HEK293 (cell line): ENCODE data around the gene OR10G3.

Experiments used
- CTCF ChIA-PET: fragments of 350-600 bp; formaldehyde crosslinking; extraction: SDS; loops from one replicate; lab custom pipeline; 2021; ENCODE audit warnings: antibody characterized with exemption; lab: Yijun Ruan, JAX
- POLR2A ChIA-PET: fragments of 300-600 bp; formaldehyde crosslinking; extraction: SDS; loops from one replicate; lab custom pipeline; 2020; ENCODE audit warnings: antibody characterized with exemption, inconsistent platforms; lab: Yijun Ruan, JAX
- H3K27ac ChIP-seq: fragments of 200-500 bp; sonication (Bioruptor generic); 2 replicates; pipeline ENCODE4 v1.5.1; 2014; ENCODE audit warnings: low read depth, low read length, control low read depth, inconsistent platforms; ENCODE audit errors: extremely low read depth
- H3K36me3 ChIP-seq, 2 experiments: fragments of 200-500 bp in 1 of 2; sonication (Bioruptor generic) in 1 of 2; 1 replicate in 1 of 2; 2 replicates in 1 of 2; pipeline ENCODE4 v1.5.1; 2014 to 2017; ENCODE audit warnings: inconsistent platforms in 2 of 2, low read length in 2 of 2; ENCODE audit not compliant: control insufficient read depth in 2 of 2, insufficient read depth in 1 of 2
- H3K4me1 ChIP-seq: fragments of 200-500 bp; sonication (Bioruptor generic); 2 replicates; pipeline ENCODE4 v1.5.1; 2014; ENCODE audit warnings: mild to moderate bottlenecking, low read length, inconsistent platforms; ENCODE audit not compliant: control insufficient read depth, insufficient read depth
- H3K4me3 ChIP-seq: 2 replicates; pipeline ENCODE4 v1.5.1; 2011; ENCODE audit warnings: low read depth, mild to moderate bottlenecking, control low read depth, low read length, moderate library complexity
- H3K9me3 ChIP-seq: fragments of 200-500 bp; sonication (Bioruptor generic); 2 replicates; pipeline ENCODE4 v1.5.1; 2014; ENCODE audit warnings: low read depth, low read length, inconsistent platforms; ENCODE audit not compliant: control insufficient read depth, insufficient read depth
- GFI1B ChIP-seq: fragments of 450-650 bp; formaldehyde crosslinking; IDR thresholded peaks from 2 replicates; pipeline ENCODE4 v1.5.1; 2016; ENCODE audit warnings: missing biosample characterization, missing genetic modification characterization
- GLIS1 ChIP-seq: fragments of 450-650 bp; formaldehyde crosslinking; IDR thresholded peaks from 2 replicates; pipeline ENCODE4 v1.5.1; 2016; ENCODE audit warnings: missing biosample characterization, missing genetic modification characterization
- MEIS1 ChIP-seq: sonication (generic); formaldehyde crosslinking; IDR thresholded peaks from 2 replicates; pipeline ENCODE4 v1.8.1; 2022; ENCODE audit warnings: missing genetic modification reagents, mild to moderate bottlenecking, borderline replicate concordance
- SCRT1 ChIP-seq: fragments of 450-650 bp; formaldehyde crosslinking; IDR thresholded peaks from 2 replicates; pipeline ENCODE4 v1.5.1; 2016; ENCODE audit warnings: missing biosample characterization, missing genetic modification characterization, borderline replicate concordance
- SCRT2 ChIP-seq: fragments of 450-650 bp; formaldehyde crosslinking; IDR thresholded peaks from 2 replicates; pipeline ENCODE4 v1.5.1; 2016; ENCODE audit warnings: missing biosample characterization, missing genetic modification characterization
- ZBTB7A ChIP-seq: fragments of 450-650 bp; formaldehyde crosslinking; IDR thresholded peaks from 2 replicates; pipeline ENCODE4 v1.5.1; 2016; ENCODE audit warnings: low read depth, missing biosample characterization, missing genetic modification characterization
- ZIC2 ChIP-seq: fragments of 450-650 bp; formaldehyde crosslinking; IDR thresholded peaks from 2 replicates; pipeline ENCODE4 v1.5.1; 2016; ENCODE audit warnings: missing biosample characterization, missing genetic modification characterization
- ZNF16 ChIP-seq: fragments of 450-650 bp; formaldehyde crosslinking; IDR thresholded peaks from 2 replicates; pipeline ENCODE4 v1.5.1; 2016; ENCODE audit warnings: low read depth, missing biosample characterization, missing genetic modification characterization
- ZNF223 ChIP-seq: fragments of 450-650 bp; formaldehyde crosslinking; IDR thresholded peaks from 2 replicates; pipeline ENCODE4 v1.5.1; 2016; ENCODE audit warnings: missing biosample characterization, missing genetic modification characterization
- ZNF239 ChIP-seq: fragments of 450-650 bp; formaldehyde crosslinking; IDR thresholded peaks from 2 replicates; pipeline ENCODE4 v1.5.1; 2016; ENCODE audit warnings: missing biosample characterization, missing genetic modification characterization
- ZNF248 ChIP-seq: fragments of 450-650 bp; formaldehyde crosslinking; IDR thresholded peaks from 2 replicates; pipeline ENCODE4 v1.5.1; 2017; ENCODE audit warnings: missing biosample characterization, missing genetic modification characterization
- ZNF350 ChIP-seq: fragments of 450-650 bp; formaldehyde crosslinking; IDR thresholded peaks from 2 replicates; pipeline ENCODE4 v1.5.0; 2017; ENCODE audit warnings: missing biosample characterization, mild to moderate bottlenecking, missing genetic modification characterization
- ZNF76 ChIP-seq: fragments of 450-650 bp; formaldehyde crosslinking; IDR thresholded peaks from 2 replicates; pipeline ENCODE4; 2016; ENCODE audit warnings: low read depth, missing biosample characterization, missing genetic modification characterization, borderline replicate concordance
- ZNF777 ChIP-seq: fragments of 450-650 bp; formaldehyde crosslinking; IDR thresholded peaks from 2 replicates; pipeline ENCODE4 v1.5.1; 2017; ENCODE audit warnings: missing biosample characterization, missing genetic modification characterization, borderline replicate concordance
- ZNF791 ChIP-seq: fragments of 450-650 bp; formaldehyde crosslinking; IDR thresholded peaks from 2 replicates; pipeline ENCODE4 v1.5.1; 2016; ENCODE audit warnings: missing biosample characterization, missing genetic modification characterization
- ZNF830 ChIP-seq: fragments of 450-650 bp; IDR thresholded peaks from 2 replicates; pipeline ENCODE4 v1.5.0; 2018; ENCODE audit warnings: missing biosample characterization, missing genetic modification characterization, low read depth, mild to moderate bottlenecking, moderate library complexity
- TF ChIP-seq, protein P1 (sequence below): IDR thresholded peaks from 2 replicates; pipeline ENCODE4 v1.6.1; 2011; ENCODE audit warnings: mild to moderate bottlenecking, low read depth, low read length, borderline replicate concordance

OR10G3 gene

DNA sequence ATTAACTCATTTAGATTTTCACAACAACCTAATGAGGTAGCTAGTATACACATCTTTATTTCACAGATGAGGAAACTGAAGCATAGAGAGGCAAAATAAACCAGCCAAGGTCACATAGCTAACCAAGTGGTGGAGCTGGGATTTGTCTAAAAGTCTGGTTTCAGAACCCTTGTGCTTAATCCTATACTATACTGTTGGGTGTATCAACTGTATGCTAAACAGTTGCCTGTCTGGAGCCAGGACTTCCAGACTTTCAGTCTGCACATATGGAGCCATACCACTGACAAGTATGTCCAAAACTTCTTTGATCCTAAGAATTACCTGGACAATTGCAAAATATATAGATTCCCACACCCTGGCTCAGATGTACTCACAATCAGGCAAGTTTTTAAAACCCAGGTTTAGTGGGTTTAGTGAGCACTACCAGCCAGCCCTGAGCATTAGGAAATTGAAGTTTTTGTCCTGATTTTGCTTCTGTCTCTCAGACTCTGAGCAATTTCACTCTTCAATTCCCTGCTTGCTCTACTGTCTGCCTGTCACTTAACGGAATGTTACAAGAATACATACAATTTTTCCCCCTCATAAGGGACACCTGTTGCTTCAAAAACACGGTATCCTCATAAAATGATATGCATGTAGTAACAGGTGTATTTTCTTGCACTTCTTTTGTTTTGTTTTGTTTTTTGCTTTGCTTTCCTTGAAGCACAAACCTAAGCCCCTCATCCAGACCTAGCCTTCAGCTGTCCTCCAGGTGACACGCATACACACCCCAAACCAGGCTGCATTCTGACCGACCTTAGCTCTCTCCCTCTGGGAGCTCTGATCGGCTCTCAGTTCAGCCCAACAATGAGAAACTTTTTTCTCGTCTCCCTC, 44.1 kb downstream of the OR10G3 start:
- Histone ChIP-seq H3K4me1 (no peaks in the 10 kb centered on the region), H3K27ac (no peak overlapping the region), H3K4me3 (no peak overlapping the region), H3K36me3 (no peaks in the 10 kb centered on the region), H3K9me3 (no peaks in the 10 kb centered on the region)
- ChIA-PET POLR2A (no interaction called here), CTCF (no interaction called here)
- TF ChIP-seq SCRT1 (tag by site-specific recombination) (peak; percentile 91), ZNF791 (tag by site-specific recombination) (no peak), SCRT2 (tag by site-specific recombination) (peak; percentile 96)

DNA sequence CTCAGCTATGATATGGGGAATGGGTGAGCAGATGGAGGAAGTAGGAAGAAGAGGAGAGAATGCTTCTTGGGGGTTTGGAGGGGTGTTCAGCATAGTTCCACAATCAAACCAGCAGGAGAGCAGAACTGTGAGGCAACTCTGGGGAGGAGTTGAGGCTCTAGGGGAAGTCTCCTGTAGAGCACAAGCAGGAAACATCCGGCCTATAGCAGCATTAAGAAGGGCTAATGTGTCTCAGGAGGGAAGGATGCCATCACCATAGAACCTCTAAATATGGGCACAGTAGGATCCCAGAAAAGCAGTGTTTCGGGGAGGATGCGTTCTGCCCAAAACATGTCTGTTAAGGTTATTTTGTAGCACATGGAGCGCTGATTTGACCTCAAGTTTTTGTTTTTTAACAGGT, 45.3 kb downstream of the OR10G3 start:
- Histone ChIP-seq H3K4me3 (no peak overlapping the region), H3K4me1 (no peaks in the 10 kb centered on the region), H3K36me3 (no peaks in the 10 kb centered on the region), H3K27ac (no peak overlapping the region), H3K9me3 (no peaks in the 10 kb centered on the region)
- CTCF ChIA-PET = interaction anchor here (0.6 to 1.1 kb wide), 3 partner anchors 22 to 170 kb away, joined by 3 to 5 read pairs (median 3); no protein-coding TSS in a partner anchor
- no peak for TF ChIP-seq MEIS1 (CRISPR knock-in tag)
- peak; percentile 28 for TF ChIP-seq GLIS1 (tag by site-specific recombination)
- TF ChIP-seq ZNF223 (tag by site-specific recombination) = no peak
- TF ChIP-seq ZIC2 (tag by site-specific recombination) = peak; percentile 77
- TF ChIP-seq ZNF777 (tag by site-specific recombination) = no peak
- POLR2A ChIA-PET = interaction anchor here (0.7 kb wide), 1 partner anchor 150 kb away, joined by 3 read pairs; no protein-coding TSS in a partner anchor

DNA sequence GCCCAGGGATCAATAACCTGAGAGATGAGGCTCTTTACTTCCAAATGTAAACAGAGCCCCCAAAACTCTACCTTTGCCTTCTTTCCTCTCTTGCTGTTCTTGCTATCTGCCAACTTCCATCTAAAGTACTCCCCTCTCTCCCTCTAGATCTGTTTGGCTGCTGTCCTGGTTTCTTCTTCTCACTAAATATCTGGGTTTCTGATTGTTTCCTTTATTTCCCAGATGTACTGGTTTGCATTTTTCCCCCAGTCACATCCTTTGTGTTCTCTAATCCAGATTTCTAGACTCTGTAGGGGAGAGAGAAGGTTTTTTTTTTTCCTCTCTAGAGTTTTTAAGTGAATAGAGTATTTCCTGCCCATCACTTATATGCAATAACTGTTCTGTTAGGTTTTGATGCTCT, 46.6 kb downstream of the OR10G3 start:
- TF ChIP-seq GFI1B (tag by site-specific recombination) (no peak), ZNF239 (tag by site-specific recombination) (no peak)
- TF ChIP-seq, all 188 proteins: peak for 0
- no peaks in the 10 kb centered on the region for H3K36me3 ChIP-seq
- ChIA-PET POLR2A (no interaction called here), CTCF (no interaction called here)
- no peak overlapping the region for H3K27ac ChIP-seq
- H3K4me3 ChIP-seq = no peak overlapping the region
- no peaks in the 10 kb centered on the region for H3K9me3 ChIP-seq
- peaks cover 8% of the 10 kb centered on the region; the same call in 1 of the 2 replicates for H3K4me1 ChIP-seq

DNA sequence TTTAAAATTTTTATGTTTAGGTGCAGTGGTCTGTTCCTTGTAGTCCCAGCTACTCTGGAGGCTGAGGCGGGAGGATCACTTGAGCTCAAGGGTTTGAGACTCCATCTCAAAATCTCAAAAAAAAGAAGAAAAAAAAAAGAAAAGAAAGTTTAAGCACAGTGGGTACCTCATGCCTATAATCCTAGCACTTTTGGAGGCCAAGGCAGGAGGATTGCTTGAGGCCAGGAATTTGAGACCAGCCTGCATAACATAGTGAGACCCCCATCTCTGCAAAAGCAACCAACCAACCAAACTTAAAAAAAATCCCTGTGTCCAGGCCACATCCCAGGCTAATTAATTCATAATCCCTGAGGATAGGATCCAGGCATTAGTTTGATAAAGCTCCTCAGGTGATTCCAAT, 50.4 kb downstream of the OR10G3 start:
- no peak for TF ChIP-seq ZBTB7A (tag by site-specific recombination)
- TF ChIP-seq ZNF76 = no peak
- no peak for TF ChIP-seq ZNF350 (tag by site-specific recombination)
- no peak for TF ChIP-seq ZNF248 (tag by site-specific recombination)
- TF ChIP-seq ZNF16 = no peak
- no peak for TF ChIP-seq ZNF830 (tag by site-specific recombination)
- TF ChIP-seq, protein P1, sequence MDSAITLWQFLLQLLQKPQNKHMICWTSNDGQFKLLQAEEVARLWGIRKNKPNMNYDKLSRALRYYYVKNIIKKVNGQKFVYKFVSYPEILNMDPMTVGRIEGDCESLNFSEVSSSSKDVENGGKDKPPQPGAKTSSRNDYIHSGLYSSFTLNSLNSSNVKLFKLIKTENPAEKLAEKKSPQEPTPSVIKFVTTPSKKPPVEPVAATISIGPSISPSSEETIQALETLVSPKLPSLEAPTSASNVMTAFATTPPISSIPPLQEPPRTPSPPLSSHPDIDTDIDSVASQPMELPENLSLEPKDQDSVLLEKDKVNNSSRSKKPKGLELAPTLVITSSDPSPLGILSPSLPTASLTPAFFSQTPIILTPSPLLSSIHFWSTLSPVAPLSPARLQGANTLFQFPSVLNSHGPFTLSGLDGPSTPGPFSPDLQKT = no peak
- TF ChIP-seq, all 188 proteins: peak for 0
- peaks cover 0 to 5% of the 10 kb centered on the region in 2 experiments; a peak in 1 of 3 replicates for H3K36me3 ChIP-seq
- POLR2A ChIA-PET = interaction anchor here (0.6 kb wide), 1 partner anchor 18 kb away, joined by 5 read pairs; no protein-coding TSS in a partner anchor
- no peak overlapping the region for H3K27ac ChIP-seq
- no peak overlapping the region for H3K4me3 ChIP-seq
- CTCF ChIA-PET = interaction anchor here (0.5 to 1.9 kb wide), 3 partner anchors 31 to 148 kb away, joined by 5 to 8 read pairs (median 5); partner anchors contain the start of gene CHD8
- peaks cover 17% of the 10 kb centered on the region for H3K4me1 ChIP-seq
- H3K9me3 ChIP-seq = no peaks in the 10 kb centered on the region
